K562 (cell line): ENCODE measurements around the gene ABCA1. TPM values are rescaled to one million over a fixed set of nuclear protein-coding genes. Genes with fewer than 3 reads are reported as not detected.

ENCODE experiments used
- HDAC1 ChIP-seq, 2 experiments: fragments of 450-650 bp; IDR thresholded peaks; 2 replicates each; pipeline ENCODE4 v1.6.1; 2016 to 2017; ENCODE audit warnings: inconsistent platforms in 1 of 2, mild to moderate bottlenecking in 1 of 2, moderate library complexity in 1 of 2
- HMG20B ChIP-seq: fragments of 250-450 bp; sonication (Bioruptor Pico); IDR thresholded peaks from 2 replicates; pipeline ENCODE4 v1.5.0; 2021; ENCODE audit warnings: mild to moderate bottlenecking
- ILF3 ChIP-seq: fragments of 450-650 bp; IDR thresholded peaks from 2 replicates; pipeline ENCODE4 v1.6.1; 2018; ENCODE audit warnings: antibody characterized with exemption, mild to moderate bottlenecking, moderate library complexity, borderline replicate concordance
- MCM2 ChIP-seq: fragments of 450-650 bp; IDR thresholded peaks from 2 replicates; pipeline ENCODE4 v1.6.1; 2017; ENCODE audit warnings: low read depth, mild to moderate bottlenecking
- NR1H2 ChIP-seq: sonication (generic); formaldehyde crosslinking; IDR thresholded peaks from 2 replicates; pipeline ENCODE4 v1.4.0; 2020; ENCODE audit warnings: mild to moderate bottlenecking, missing genetic modification reagents
- PML ChIP-seq: IDR thresholded peaks from 2 replicates; pipeline ENCODE4 v1.6.1; 2012; ENCODE audit warnings: low read length, inconsistent platforms
- RBM17 ChIP-seq: fragments of 200-400 bp; formaldehyde crosslinking; IDR thresholded peaks from 2 replicates; pipeline ENCODE4 v1.6.1; 2017; ENCODE audit warnings: low read depth, mild to moderate bottlenecking, low read length, borderline replicate concordance
- RCOR1 ChIP-seq, 2 experiments: IDR thresholded peaks; 2 replicates each; pipeline ENCODE4 v1.6.1; 2012; ENCODE audit warnings: low read depth in 2 of 2, low read length in 2 of 2, borderline replicate concordance in 1 of 2, improper control_type of control experiment in 1 of 2
- SIX5 ChIP-seq, 2 experiments: IDR thresholded peaks; 2 replicates each; pipeline ENCODE4 v1.6.1; 2011; ENCODE audit warnings: low read length in 2 of 2, borderline replicate concordance in 1 of 2, low read depth in 1 of 2, mild to moderate bottlenecking in 1 of 2, moderate library complexity in 1 of 2; ENCODE audit not compliant: insufficient read depth in 1 of 2
- SMC3 ChIP-seq: conservative IDR thresholded peaks from 2 replicates; pipeline ENCODE4 v1.6.1; 2011; ENCODE audit warnings: low read depth, low read length, improper control_type of control experiment; ENCODE audit not compliant: insufficient read depth
- SRF ChIP-seq, 2 experiments: fragments of 250-450, 450-650 bp in 1 of 2; sonication (Bioruptor Pico) in 1 of 2; sonication (generic) in 1 of 2; formaldehyde crosslinking; IDR thresholded peaks; 2 replicates each; pipeline versions ENCODE4 v1.5.0 to v1.5.1; 2020 to 2022; ENCODE audit warnings: mild to moderate bottlenecking in 1 of 2, missing genetic modification reagents in 1 of 2
- ZNF175 ChIP-seq: fragments of 200-800 bp; sonication (Bioruptor generic); IDR thresholded peaks from 2 replicates; pipeline ENCODE4 v1.6.1; 2016; ENCODE audit warnings: low read depth, mild to moderate bottlenecking, missing genetic modification characterization, missing compliant biosample characterization
- polyA plus RNA-seq, 8 experiments: library from polyadenylated mRNA; depleted of rRNA in 4 of 8; stranded (reverse) in 5 of 8; unstranded in 3 of 8; fragments of >200 nt; fragmentation: Nextera tagmentation in 2 of 8; fragmentation: Illumina TruSeq in 1 of 8; extraction: Ambion mirVana in 2 of 8; extraction: Trizol in 1 of 8; gene quantifications; 2 replicates each; pipeline versions ENCODE4 v1.2.1 to v1.2.3, GENCODE V29; 2011 to 2014; ENCODE audit warnings: inconsistent platforms in 1 of 8, missing spikeins in 1 of 8
- total RNA-seq, 7 experiments: library from RNA; depleted of rRNA in 6 of 7; stranded (reverse); fragments of >200 nt in 6 of 7; fragmentation: Illumina TruSeq in 2 of 7; extraction: Trizol in 2 of 7; gene quantifications; 2 replicates each; pipeline versions ENCODE4 v1.2.1 to v1.2.3, GENCODE V29; 2011 to 2021; ENCODE audit warnings: low replicate concordance in 1 of 7
- TF ChIP-seq, protein P1 (sequence below): fragments of 250-450 bp; sonication (Bioruptor Pico); IDR thresholded peaks from 2 replicates; pipeline ENCODE4 v1.4.0; 2020; ENCODE audit warnings: mild to moderate bottlenecking, moderate library complexity, borderline replicate concordance

Gene ABCA1
- total and polyA plus RNA-seq, 9 of the 15 experiments (the other 6 are each of a cell fraction or from before 2014, with no cell fraction given): under 0.01 to 0.18 (median 0.02) TPM; not detected in 5

DNA sequence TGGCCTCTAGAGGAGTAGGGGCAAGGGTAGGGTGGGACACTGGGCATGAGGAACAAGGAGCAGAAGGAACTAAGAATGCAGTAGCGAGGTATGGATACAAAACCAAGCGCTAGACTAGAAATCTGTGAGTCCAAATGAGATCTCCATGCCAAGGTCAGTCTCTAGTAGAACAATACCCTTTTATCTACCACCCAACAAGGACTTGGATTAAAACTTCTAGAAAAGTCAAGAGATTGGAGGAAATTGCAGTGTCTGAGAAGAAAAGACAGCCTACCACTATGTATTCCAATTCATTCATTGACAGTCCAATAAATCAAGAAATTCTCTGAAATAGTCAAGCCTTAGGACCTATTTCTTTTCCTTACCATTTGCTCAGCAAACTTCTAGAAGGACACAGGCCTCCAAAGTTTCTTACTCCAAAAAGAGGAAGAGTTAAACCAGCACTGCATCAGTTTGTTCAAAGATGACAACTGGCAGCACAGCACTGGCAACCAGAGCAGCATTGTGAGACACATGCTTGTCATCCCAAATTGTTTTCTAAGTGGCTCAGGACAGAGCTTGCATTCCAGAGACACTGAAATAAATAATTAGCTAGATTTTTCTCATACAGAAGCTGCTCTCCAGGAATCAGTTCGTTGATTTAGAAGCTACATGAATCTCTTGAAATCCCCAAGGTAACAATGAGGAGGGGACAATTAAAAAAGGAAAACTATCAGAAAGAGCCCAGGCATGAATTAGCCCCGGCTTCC lies 22.6 kb downstream of the ABCA1 start (continued):
- TF ChIP-seq HMG20B (CRISPR knock-in tag) (no peak), NR1H2 (CRISPR knock-in tag) (no peak), ZNF175 (CRISPR knock-in tag) (no peak), HDAC1 (IDR thresholded peaks at IDR 0.05) (no peak), SRF (CRISPR knock-in tag; IDR thresholded peaks at IDR 0.05) (no peak), ILF3 (no peak), RBM17 (no peak), MCM2 (no peak), SMC3 (no peak), RCOR1 (IDR thresholded peaks at IDR 0.05; ENCODE audit: borderline replicate concordance in 1 of 2, low read depth in 2 of 2, low read length in 2 of 2) (no peak), PML (no peak), SIX5 (IDR thresholded peaks at IDR 0.05; ENCODE audit: borderline replicate concordance in 1 of 2, insufficient read depth in 1 of 2, low read depth in 1 of 2, low read length in 2 of 2) (no peak)
- TF ChIP-seq, protein P1, sequence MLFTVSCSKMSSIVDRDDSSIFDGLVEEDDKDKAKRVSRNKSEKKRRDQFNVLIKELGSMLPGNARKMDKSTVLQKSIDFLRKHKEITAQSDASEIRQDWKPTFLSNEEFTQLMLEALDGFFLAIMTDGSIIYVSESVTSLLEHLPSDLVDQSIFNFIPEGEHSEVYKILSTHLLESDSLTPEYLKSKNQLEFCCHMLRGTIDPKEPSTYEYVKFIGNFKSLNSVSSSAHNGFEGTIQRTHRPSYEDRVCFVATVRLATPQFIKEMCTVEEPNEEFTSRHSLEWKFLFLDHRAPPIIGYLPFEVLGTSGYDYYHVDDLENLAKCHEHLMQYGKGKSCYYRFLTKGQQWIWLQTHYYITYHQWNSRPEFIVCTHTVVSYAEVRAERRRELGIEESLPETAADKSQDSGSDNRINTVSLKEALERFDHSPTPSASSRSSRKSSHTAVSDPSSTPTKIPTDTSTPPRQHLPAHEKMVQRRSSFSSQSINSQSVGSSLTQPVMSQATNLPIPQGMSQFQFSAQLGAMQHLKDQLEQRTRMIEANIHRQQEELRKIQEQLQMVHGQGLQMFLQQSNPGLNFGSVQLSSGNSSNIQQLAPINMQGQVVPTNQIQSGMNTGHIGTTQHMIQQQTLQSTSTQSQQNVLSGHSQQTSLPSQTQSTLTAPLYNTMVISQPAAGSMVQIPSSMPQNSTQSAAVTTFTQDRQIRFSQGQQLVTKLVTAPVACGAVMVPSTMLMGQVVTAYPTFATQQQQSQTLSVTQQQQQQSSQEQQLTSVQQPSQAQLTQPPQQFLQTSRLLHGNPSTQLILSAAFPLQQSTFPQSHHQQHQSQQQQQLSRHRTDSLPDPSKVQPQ (CRISPR knock-in tag): no peak
